Cardiac muscle cell (in vitro differentiated cells and primary cell): ENCODE measurements around the gene DLG2. TPM values are rescaled to one million over a fixed set of nuclear protein-coding genes. Genes with fewer than 3 reads are reported as not detected.

Experiments used
- DNase-seq, 2 donors: peaks; one replicate each; pipeline versions ENCODE4 v3.0.0 to v3.0.0-alpha.2; 2010 to 2017; ENCODE audit warnings: low read depth in 1 of 2, low spot score in 1 of 2
- H3K27ac ChIP-seq: fragments of 200-600 bp; sonication (generic); 2 replicates; pipeline ENCODE4 v1.5.1; 2016
- H3K27me3 ChIP-seq: fragments of 200-600 bp; sonication (generic); 2 replicates; pipeline ENCODE4 v1.6.0; 2016; ENCODE audit warnings: control low read depth
- H3K36me3 ChIP-seq: fragments of 200-600 bp; sonication (generic); 2 replicates; pipeline ENCODE4 v1.5.1; 2016; ENCODE audit warnings: control low read depth
- H3K4me1 ChIP-seq: fragments of 200-600 bp; sonication (generic); 2 replicates; pipeline ENCODE4 v1.8.1; 2017; ENCODE audit warnings: low read depth, mild to moderate bottlenecking, mixed run types
- H3K4me3 ChIP-seq: fragments of 200-600 bp; sonication (generic); 2 replicates; pipeline ENCODE4 v1.5.1; 2016; ENCODE audit warnings: mild to moderate bottlenecking
- H3K9me3 ChIP-seq: fragments of 200-600 bp; sonication (generic); 2 replicates; pipeline ENCODE4 v1.5.1; 2017; ENCODE audit warnings: low read depth, mild to moderate bottlenecking, control low read depth
- polyA plus RNA-seq: library from polyadenylated mRNA; unstranded; fragments of >200 nt; fragmentation: Nextera tagmentation; extraction: Ambion mirVana; gene quantifications from 2 replicates; pipeline ENCODE4 v1.2.1, GENCODE V29; 2016
- total RNA-seq: library from RNA; depleted of rRNA; stranded (reverse); fragments of >200 nt; gene quantifications from 2 replicates; pipeline ENCODE4 v1.2.3, GENCODE V29; 2016
- TF ChIP-seq, protein P1 (sequence below): IDR thresholded peaks from 2 replicates; pipeline ENCODE4 v1.5.1; 2012; ENCODE audit warnings: low read depth, mild to moderate bottlenecking, low read length

Gene DLG2
- total and polyA plus RNA-seq, 2 experiments from 2014 or later: 3.5 to 15.9 TPM

DNA sequence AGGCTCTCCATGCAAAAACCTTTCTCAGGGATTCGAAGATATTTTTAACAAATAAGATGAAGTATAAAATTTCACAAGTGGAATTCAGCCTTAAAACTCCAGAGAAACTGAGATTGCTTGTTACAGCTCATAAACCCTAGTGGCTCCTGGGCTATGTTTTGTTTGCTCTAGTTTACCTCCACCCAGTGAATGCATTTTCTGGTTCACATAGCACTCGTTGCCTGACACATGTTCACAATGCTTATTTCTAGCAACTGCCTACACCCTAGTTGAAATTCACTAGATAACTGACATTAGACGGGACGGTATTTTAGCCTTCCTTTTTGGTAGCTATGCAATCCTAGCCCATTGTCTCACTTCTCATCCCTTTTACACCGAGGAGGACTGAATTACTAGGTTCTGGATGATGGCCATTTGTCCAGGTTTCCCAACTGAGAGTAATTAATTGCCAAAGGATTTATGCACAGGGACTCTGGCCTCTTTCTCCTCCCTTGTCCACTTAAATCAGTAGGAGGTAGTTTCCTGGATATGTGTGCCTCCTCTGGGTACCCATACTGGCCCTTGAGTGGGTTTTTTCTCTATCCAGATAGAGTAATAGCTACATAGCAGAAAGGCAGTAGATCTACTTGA lies 951.6 kb downstream of the DLG2 start:
- Histone ChIP-seq H3K4me1 (no peaks in the 10 kb centered on the region), H3K4me3 (no peak overlapping the region), H3K9me3 (no peaks in the 10 kb centered on the region), H3K27ac (no peak overlapping the region), H3K36me3 (no peaks in the 10 kb centered on the region), H3K27me3 (no peaks in the 10 kb centered on the region)
- TF ChIP-seq, protein P1, sequence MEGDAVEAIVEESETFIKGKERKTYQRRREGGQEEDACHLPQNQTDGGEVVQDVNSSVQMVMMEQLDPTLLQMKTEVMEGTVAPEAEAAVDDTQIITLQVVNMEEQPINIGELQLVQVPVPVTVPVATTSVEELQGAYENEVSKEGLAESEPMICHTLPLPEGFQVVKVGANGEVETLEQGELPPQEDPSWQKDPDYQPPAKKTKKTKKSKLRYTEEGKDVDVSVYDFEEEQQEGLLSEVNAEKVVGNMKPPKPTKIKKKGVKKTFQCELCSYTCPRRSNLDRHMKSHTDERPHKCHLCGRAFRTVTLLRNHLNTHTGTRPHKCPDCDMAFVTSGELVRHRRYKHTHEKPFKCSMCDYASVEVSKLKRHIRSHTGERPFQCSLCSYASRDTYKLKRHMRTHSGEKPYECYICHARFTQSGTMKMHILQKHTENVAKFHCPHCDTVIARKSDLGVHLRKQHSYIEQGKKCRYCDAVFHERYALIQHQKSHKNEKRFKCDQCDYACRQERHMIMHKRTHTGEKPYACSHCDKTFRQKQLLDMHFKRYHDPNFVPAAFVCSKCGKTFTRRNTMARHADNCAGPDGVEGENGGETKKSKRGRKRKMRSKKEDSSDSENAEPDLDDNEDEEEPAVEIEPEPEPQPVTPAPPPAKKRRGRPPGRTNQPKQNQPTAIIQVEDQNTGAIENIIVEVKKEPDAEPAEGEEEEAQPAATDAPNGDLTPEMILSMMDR: no peak
- no peak for DNase-seq

DNA sequence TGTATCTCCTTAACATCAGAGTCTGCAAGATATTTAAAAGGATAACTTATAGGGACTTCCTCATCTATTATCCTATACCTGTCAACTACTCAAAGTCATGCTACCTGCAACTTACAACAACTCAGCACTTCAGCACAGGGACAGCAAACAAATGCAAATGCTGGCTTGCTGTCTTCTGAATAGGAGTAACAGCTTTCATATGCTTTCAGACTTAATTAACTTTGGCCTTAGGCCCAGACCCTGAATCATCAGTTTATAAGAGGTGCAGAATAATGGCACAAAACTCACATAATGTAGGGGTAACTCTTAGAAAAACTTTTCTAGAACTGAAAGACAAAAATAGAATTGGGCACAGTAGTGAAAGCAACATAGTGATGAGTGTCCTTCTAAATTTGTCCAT lies 953.4 kb downstream of the DLG2 start:
- Histone ChIP-seq H3K36me3 (no peaks in the 10 kb centered on the region), H3K9me3 (no peaks in the 10 kb centered on the region), H3K27ac (no peak overlapping the region), H3K4me1 (no peaks in the 10 kb centered on the region), H3K4me3 (no peak overlapping the region), H3K27me3 (no peaks in the 10 kb centered on the region)
- DNase-seq: no peak
- TF ChIP-seq, protein P1: no peak

DNA sequence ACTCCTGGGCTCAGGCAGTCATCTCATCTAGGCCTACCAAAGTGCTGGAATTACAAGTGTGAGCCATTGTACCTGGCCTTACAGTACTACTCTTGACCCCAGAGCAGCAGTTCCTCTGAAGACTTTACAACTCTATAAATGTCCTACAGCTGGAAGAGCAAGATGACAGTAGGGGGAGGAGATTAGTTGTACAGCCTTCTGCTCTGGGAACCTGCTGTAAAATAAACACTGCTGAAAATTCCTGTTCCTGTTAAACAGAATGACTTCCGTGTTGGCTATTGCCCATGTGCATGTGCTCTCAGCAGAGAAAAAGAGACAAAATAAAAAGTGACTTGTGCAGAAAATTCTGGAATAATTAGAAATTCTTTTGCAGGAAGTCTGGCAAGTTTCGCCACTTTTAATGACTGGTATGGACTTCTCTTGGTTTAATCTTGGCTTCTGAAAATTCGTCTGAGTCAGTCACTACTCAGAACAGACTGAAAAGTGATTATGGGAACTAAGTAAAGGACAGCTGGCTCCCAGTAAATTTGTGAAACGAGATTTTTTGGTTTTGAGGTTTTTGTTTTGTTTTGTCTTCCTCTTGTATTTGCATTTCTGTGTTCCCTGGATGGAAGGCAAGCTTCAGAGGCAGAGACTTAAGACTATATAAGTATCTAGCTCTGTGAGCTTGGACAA lies 955.7 kb downstream of the DLG2 start:
- Histone ChIP-seq H3K27me3 (no peaks in the 10 kb centered on the region), H3K36me3 (no peaks in the 10 kb centered on the region), H3K27ac (no peak overlapping the region), H3K9me3 (no peaks in the 10 kb centered on the region), H3K4me1 (no peaks in the 10 kb centered on the region), H3K4me3 (no peak overlapping the region)
- TF ChIP-seq, protein P1: no peak
- no peak for DNase-seq

DNA sequence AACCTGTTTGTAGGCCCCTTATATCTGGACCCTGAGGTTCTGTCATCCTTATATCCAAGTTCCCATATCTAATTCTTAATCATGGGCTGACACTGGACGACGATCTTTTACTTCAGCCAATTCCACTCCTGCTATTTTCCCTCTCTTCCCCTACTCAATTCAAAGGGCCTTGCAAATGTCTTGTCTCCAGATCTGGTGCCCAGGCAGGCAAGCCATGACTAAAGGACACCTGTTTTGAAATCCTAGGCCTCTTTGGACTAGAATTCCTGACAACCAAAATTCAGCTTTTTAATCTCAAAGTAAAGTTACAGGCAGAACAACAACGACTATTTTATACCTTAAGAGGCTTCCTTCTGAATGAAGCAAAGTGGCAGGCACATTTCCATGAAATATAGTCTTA lies 963.4 kb downstream of the DLG2 start:
- Histone ChIP-seq H3K4me1 (no peaks in the 10 kb centered on the region), H3K27me3 (no peaks in the 10 kb centered on the region), H3K4me3 (no peak overlapping the region), H3K27ac (no peak overlapping the region), H3K9me3 (no peaks in the 10 kb centered on the region), H3K36me3 (no peaks in the 10 kb centered on the region)
- TF ChIP-seq, protein P1: no peak
- DNase-seq: no peak

DNA sequence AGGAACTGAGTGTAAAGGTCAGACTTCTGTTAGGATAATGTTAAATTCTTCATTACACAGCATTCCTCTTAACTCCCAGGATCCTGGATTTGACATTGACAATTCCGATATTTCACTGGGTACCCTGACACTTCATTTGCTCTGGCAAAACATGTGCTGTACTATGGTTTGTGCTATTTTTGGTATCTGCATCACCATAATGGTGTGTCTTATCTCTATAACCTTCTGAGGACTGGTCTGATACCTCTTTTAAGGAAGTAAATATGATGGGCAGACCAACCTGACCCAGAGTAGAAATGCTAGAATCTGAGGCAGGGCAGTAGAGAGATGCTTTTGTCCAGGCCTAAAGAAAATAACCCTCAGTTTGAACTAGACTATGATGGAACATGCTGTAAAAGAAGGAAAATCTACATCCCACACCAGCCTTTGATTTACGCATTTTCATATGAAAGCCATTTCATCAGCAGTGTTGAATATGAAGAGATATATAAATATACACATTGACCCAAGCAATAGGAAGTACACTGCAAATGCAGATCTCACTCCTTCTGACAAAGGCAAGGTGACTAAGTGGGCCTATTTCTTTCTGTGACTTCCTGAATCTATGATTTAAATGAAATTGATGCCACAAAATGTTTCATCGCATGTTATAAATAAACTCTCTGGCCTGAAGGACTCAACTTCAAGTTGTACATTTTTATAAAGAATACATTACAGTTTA lies 966.7 kb downstream of the DLG2 start:
- Histone ChIP-seq H3K9me3 (no peaks in the 10 kb centered on the region), H3K27ac (no peak overlapping the region), H3K36me3 (no peaks in the 10 kb centered on the region), H3K4me3 (no peak overlapping the region), H3K27me3 (no peaks in the 10 kb centered on the region), H3K4me1 (no peaks in the 10 kb centered on the region)
- TF ChIP-seq, protein P1: no peak
- no peak for DNase-seq
